Skeletal muscle tissue (tissue), 4 donors: ENCODE results near the gene ATP2B3. TPM values are rescaled to one million over a fixed set of nuclear protein-coding genes. Genes with fewer than 3 reads are reported as not detected.

Source experiments
- H3K27ac ChIP-seq: one replicate; pipeline ENCODE4 v1.7.0; 2013; ENCODE audit warnings: mild to moderate bottlenecking, low read depth, low read length, inconsistent platforms
- H3K27me3 ChIP-seq, 3 donors: one replicate each; pipeline ENCODE4 v1.7.0; 2013; ENCODE audit warnings: low read length in 3 of 3; ENCODE audit not compliant: control insufficient read depth in 3 of 3, insufficient read depth in 3 of 3
- H3K36me3 ChIP-seq, 3 donors: one replicate each; pipeline ENCODE4 v1.7.0; 2013; ENCODE audit warnings: low read length in 3 of 3; ENCODE audit not compliant: control insufficient read depth in 3 of 3, insufficient read depth in 3 of 3
- H3K4me1 ChIP-seq, 3 donors: one replicate each; pipeline ENCODE4 v1.7.0; 2013; ENCODE audit warnings: low read length in 3 of 3, mild to moderate bottlenecking in 3 of 3; ENCODE audit not compliant: control insufficient read depth in 3 of 3, insufficient read depth in 3 of 3
- H3K4me3 ChIP-seq, 3 donors: one replicate each; pipeline ENCODE4 v1.7.0; 2013; ENCODE audit warnings: low read length in 3 of 3
- H3K9ac ChIP-seq, 3 donors: one replicate each; pipeline ENCODE4 v1.7.0; 2013; ENCODE audit warnings: low read length in 3 of 3, mild to moderate bottlenecking in 3 of 3, moderate library complexity in 2 of 3, low read depth in 1 of 3
- H3K9me3 ChIP-seq, 3 donors: one replicate each; pipeline ENCODE4 v1.7.0; 2013; ENCODE audit warnings: low read length in 3 of 3; ENCODE audit not compliant: control insufficient read depth in 3 of 3
- total RNA-seq: library from RNA; depleted of rRNA; stranded (reverse); fragments of >200 nt; gene quantifications from one replicate; pipeline ENCODE4 v1.2.3, GENCODE V29; 2014
- donor health status: Osteomylitis.

Gene ATP2B3
- total RNA-seq, 1 donor from 2014 or later = 0.52 TPM

- peaks cover 4 to 6% (median 5%) of the 10 kb centered on the region in 3 donors for H3K4me1 ChIP-seq
- H3K36me3 ChIP-seq = no peaks in the 10 kb centered on the region
- peaks cover 0 to 27% (median 0%) of the 10 kb centered on the region in 3 donors for H3K27me3 ChIP-seq
- no peak overlapping the region for H3K27ac ChIP-seq
- H3K4me3 ChIP-seq = no peak overlapping the region
- H3K9me3 ChIP-seq = no peaks in the 10 kb centered on the region
- no peak overlapping the region for H3K9ac ChIP-seq
Measured at GRCh38 chrX:153614818-153615217, 97.4 kb downstream of the ATP2B3 start.

GRCh38 chrX:153620576-153620975 is 103.1 kb downstream of the ATP2B3 start:
- Histone ChIP-seq H3K9ac (no peak overlapping the region), H3K4me3 (no peak overlapping the region), H3K36me3 (no peaks in the 10 kb centered on the region), H3K27me3 (peaks cover 0 to 34% (median 10%) of the 10 kb centered on the region in 3 donors), H3K4me1 (no peaks in the 10 kb centered on the region), H3K27ac (no peak overlapping the region), H3K9me3 (no peaks in the 10 kb centered on the region)

DNA sequence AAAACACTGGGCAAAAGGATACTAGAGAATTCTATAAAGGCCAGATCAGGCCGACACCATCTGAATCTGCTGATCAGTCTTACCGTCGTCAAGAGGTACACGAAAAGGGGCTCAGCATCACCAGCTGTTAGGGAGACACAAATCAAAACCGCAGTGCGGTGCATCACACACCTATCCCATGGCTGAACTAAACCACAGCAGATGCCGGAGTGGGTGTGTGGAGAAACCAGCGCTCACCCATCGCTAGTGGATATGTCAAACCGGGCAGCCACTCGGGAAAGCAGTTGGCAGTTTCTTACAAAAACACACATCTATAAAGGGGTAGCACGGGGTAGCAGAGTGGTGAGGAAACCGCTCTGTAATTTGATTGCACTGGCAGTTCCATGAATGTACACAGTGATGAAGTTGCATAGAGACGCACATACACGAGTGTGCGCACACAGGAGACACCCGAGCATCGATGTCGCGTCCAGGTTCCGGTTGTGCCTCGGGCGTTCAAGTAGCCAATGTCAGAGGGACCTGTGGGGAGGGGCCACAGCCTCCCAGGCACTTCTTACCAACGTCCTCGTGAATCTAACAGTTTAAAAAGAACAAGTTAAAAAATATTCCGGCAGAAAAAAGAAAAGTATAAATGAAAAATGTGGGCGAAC is 104.6 kb downstream of the ATP2B3 start:
- Histone ChIP-seq H3K36me3 (no peaks in the 10 kb centered on the region), H3K27me3 (peaks cover 0 to 27% (median 10%) of the 10 kb centered on the region in 3 donors), H3K27ac (no peak overlapping the region), H3K4me1 (no peaks in the 10 kb centered on the region), H3K4me3 (no peak overlapping the region), H3K9me3 (no peaks in the 10 kb centered on the region), H3K9ac (no peak overlapping the region)

GRCh38 chrX:153622661-153623309 is 105.3 kb downstream of the ATP2B3 start:
- H3K4me3 ChIP-seq = no peak overlapping the region
- H3K9me3 ChIP-seq = no peaks in the 10 kb centered on the region
- no peak overlapping the region for H3K27ac ChIP-seq
- no peak overlapping the region for H3K9ac ChIP-seq
- H3K36me3 ChIP-seq = no peaks in the 10 kb centered on the region
- no peaks in the 10 kb centered on the region for H3K4me1 ChIP-seq
- H3K27me3 ChIP-seq = peaks cover 0 to 24% (median 10%) of the 10 kb centered on the region in 3 donors

GRCh38 chrX:153623310-153624029 is 106.0 kb downstream of the ATP2B3 start:
- H3K36me3 ChIP-seq = no peaks in the 10 kb centered on the region
- H3K4me3 ChIP-seq = no peak overlapping the region
- H3K27me3 ChIP-seq = peaks cover 0 to 17% (median 10%) of the 10 kb centered on the region in 3 donors
- no peaks in the 10 kb centered on the region for H3K9me3 ChIP-seq
- H3K9ac ChIP-seq = no peak overlapping the region
- no peak overlapping the region for H3K27ac ChIP-seq
- H3K4me1 ChIP-seq = no peaks in the 10 kb centered on the region

- H3K4me3 ChIP-seq = no peak overlapping the region
- H3K9ac ChIP-seq = no peak overlapping the region
- H3K4me1 ChIP-seq = no peaks in the 10 kb centered on the region
- H3K36me3 ChIP-seq = no peaks in the 10 kb centered on the region
- peaks cover 0 to 21% (median 10%) of the 10 kb centered on the region in 3 donors for H3K27me3 ChIP-seq
- H3K9me3 ChIP-seq = no peaks in the 10 kb centered on the region
- H3K27ac ChIP-seq = no peak overlapping the region
Measured at GRCh38 chrX:153624196-153625091, 107.0 kb downstream of the ATP2B3 start.

DNA sequence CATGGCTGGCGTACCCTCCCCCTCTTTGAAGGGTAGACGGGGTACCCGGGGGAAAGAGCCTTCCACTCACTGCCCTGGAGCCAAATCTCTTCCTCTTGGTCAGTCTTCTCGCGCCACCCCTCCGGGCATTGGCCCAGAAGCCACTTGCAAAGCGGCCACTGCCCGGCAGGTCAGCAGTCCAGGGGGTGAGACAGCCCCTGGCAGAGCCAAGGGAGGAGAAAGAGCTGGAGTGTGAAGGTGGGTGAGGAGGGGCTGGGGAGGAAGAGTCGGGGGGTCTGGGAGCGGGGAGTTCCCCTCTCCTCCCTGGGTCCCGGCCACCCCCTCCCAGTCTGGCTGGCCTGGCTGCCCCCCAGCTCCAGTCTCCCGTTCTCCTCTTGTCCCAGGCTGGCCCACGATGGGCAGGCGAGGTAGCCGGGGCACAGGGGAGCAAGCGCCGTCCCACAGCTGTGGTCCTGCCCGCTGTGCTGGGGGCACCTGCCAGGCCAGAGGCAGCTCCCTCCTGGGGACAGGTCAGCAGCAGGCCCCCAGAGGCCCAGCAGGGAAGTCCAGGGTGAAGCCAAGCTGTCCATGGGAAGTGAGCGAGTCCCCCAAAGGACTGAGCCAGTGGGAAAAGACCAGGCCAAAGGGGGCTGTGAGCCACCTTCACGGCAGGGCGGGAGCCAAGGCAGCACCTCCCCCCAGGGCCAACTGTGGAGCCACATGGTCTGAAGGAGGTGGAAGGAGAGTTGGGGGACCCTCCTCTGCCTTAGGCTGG is 108.0 kb downstream of the ATP2B3 start:
- no peaks in the 10 kb centered on the region for H3K4me1 ChIP-seq
- no peaks in the 10 kb centered on the region for H3K9me3 ChIP-seq
- H3K27ac ChIP-seq = no peak overlapping the region
- H3K27me3 ChIP-seq = peaks cover 0 to 21% (median 10%) of the 10 kb centered on the region in 3 donors
- H3K36me3 ChIP-seq = no peaks in the 10 kb centered on the region
- H3K4me3 ChIP-seq = no peak overlapping the region
- no peak overlapping the region for H3K9ac ChIP-seq

GRCh38 chrX:153626025-153626633 is 108.7 kb downstream of the ATP2B3 start:
- Histone ChIP-seq H3K9me3 (no peaks in the 10 kb centered on the region), H3K27me3 (peaks cover 0 to 21% (median 10%) of the 10 kb centered on the region in 3 donors), H3K9ac (no peak overlapping the region), H3K4me1 (no peaks in the 10 kb centered on the region), H3K36me3 (no peaks in the 10 kb centered on the region), H3K27ac (no peak overlapping the region), H3K4me3 (no peak overlapping the region)
